ENCODE data around the gene SAMM50. TPM values are rescaled to one million over a fixed set of nuclear protein-coding genes. Genes with fewer than 3 reads are reported as not detected.

SAMM50 gene
- total RNA-seq, result 10 to 100 TPM; 31.7 to 57.2 TPM

DNA sequence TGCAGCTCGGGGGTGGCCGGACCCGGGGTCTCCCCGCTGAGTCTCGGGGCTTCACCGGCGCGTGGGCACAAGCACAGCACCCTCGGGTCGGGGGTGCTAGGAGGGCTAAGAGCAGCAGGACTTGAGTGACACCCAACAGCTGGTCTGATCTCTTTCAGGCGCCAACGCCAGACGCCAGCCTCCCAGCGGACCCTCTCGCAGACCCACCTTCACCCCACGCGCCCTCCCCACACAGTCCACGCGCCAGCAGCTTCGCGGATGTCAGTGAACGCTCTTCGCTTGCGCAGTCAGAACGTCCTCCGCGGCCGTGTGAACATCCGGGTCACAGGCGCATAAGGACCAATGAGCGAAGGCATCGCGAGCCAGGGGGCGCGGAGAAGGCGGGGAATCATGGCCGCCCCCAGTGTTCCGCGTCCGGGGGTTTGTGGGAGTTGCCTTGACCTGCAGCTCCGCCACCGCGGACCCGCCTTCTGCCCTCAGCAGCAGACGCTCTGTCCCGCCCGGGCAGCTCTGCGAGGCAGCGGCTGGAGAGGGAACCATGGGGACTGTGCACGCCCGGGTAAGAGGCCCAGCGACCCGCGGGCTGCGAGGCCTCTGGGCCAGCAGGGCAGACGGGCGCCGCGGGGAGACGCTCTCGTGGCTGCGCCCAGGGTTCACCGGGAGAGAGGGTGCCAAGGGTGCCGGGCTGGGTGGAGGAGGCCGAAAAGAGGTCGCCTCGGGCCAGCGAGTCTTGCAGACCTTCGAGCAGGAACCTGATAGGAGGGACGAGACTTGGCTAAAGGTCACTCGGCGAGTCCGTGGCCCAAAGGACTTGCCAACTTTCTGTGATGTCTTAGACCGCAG, at the start of gene SAMM50:
Gene SAMM50 (plus strand): TSS at position 403 of the 843 bp plus-strand sequence. CDS start 136 bp downstream, at position 539.
- no peaks in the 10 kb centered on the region for H3K9me3 Mint-ChIP-seq
- peak within 1 kb of the TSS; percentile 94 for H3K4me3 Mint-ChIP-seq
- peak within 1 kb of the TSS; percentile 95 for H3K27ac Mint-ChIP-seq

DNA sequence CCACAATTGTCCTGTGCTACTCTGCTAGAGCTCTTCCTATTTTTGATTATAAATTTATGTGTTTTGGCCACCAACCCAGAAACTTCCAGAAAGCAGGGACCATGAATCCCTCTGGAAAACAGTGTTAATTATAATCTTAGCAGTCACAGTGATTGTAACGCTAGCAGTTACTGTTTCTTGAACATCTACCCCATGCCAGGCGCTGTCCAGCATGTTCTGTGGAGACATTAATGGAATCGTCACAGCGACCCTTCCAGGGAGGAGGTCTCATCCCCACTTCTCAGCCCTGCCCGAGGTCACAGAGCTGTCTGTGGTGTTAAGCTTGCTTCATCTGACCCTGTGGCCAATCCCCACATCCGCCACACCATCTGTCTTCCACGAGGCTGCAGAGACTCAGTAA, 49.6 kb upstream of the SAMM50 start:
- H3K36me3 Mint-ChIP-seq (ENCODE audit: low read depth), result no peaks in the 10 kb centered on the region
- no peak overlapping the region for H3K27ac Mint-ChIP-seq
- H3K9me3 Mint-ChIP-seq, result no peaks in the 10 kb centered on the region
- ATAC-seq (replicated peaks), result no peak
- peaks cover 24% of the 10 kb centered on the region for H3K27me3 Mint-ChIP-seq
- H3K4me1 Mint-ChIP-seq, result no peaks in the 10 kb centered on the region
- H3K4me3 Mint-ChIP-seq, result no peak overlapping the region

More for the DNA sequence above, at the start of gene SAMM50:
- no peaks in the 10 kb centered on the region for H3K27me3 Mint-ChIP-seq
- ATAC-seq (replicated peaks), result peak; percentile 99
- peaks cover 22% of the 10 kb centered on the region for H3K4me1 Mint-ChIP-seq
- peaks cover 26% of the 10 kb centered on the region for H3K36me3 Mint-ChIP-seq (ENCODE audit: low read depth)

DNA sequence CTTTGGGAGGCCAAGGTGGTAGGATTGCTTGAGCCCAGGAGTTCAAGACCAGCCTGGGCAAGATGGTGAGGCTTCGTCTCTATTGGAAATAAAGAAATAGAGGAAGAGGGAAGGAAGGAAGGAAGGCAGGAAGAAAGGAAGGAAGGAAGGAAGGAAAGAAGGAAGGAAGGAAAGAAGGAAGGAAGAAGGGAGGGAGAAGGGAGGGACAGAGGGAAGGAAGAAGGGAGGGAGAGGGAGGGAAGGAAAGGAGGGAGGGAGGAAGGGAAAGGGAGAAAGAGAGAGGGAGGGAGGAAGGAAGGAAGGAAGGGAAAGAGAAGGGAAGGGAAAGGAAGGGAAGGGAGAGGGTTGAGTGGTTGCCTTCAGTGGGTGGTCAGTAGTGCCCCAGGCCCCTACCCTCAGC, 45.5 kb upstream of the SAMM50 start:
- no peak overlapping the region for H3K27ac Mint-ChIP-seq
- no peaks in the 10 kb centered on the region for H3K4me1 Mint-ChIP-seq
- H3K36me3 Mint-ChIP-seq (ENCODE audit: low read depth), result no peaks in the 10 kb centered on the region
- peaks cover 25% of the 10 kb centered on the region for H3K27me3 Mint-ChIP-seq
- H3K9me3 Mint-ChIP-seq, result no peaks in the 10 kb centered on the region
- H3K4me3 Mint-ChIP-seq, result no peak overlapping the region
- ATAC-seq (replicated peaks), result no peak

DNA sequence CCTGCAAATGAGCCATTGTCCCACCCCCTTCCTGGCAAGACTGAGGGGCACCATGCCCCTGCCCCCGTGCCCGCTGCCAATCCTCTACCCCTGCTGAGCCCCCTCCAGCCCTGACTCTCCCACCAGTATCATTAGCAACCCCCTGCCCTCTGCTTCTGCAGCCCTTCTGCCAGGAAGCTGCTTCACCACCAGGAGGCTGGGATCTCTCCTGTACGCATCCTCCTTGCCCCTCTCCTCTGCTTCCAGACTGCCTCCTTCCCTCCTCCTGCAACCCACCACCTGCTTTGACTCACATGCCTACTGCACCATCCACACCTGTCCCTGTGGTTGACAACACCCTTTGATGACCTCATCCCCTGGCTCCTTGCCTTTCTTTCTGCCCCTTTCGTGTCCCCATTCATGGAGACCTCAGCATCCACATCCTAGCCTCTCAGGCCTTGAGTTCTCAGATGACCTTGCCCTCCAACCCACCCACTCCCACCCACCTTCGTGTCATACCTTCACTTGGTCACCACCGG, 45.0 kb upstream of the SAMM50 start:
- Mint-ChIP-seq H3K27ac (no peak overlapping the region), H3K9me3 (no peaks in the 10 kb centered on the region), H3K4me1 (no peaks in the 10 kb centered on the region), H3K4me3 (no peak overlapping the region), H3K36me3 (ENCODE audit: low read depth) (no peaks in the 10 kb centered on the region), H3K27me3 (peaks cover 25% of the 10 kb centered on the region)
- ATAC-seq (replicated peaks), result no peak

DNA sequence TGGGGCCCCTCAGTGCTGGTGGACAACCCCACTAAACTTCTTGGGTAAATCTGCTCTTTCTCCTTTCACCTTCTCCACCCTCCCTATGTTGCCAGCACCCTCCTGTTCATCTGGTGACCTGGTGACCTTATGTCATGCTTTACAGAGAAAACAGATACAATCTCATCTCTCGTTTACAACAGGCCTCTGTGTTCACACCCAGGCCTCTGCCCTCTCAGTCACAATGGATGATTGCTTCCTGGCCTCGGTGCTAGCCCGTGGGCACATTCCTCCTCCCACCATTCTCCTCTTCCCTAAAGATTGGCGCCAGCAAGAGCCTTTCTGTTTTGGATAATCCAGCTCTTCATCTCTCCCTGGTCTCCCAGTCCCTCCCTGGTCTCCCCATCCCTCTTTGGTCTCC, 43.9 kb upstream of the SAMM50 start:
- Mint-ChIP-seq H3K27ac (no peak overlapping the region), H3K27me3 (peaks cover 25% of the 10 kb centered on the region), H3K4me3 (no peak overlapping the region), H3K4me1 (no peaks in the 10 kb centered on the region), H3K36me3 (ENCODE audit: low read depth) (no peaks in the 10 kb centered on the region), H3K9me3 (no peaks in the 10 kb centered on the region)
- ATAC-seq (replicated peaks), result no peak

DNA sequence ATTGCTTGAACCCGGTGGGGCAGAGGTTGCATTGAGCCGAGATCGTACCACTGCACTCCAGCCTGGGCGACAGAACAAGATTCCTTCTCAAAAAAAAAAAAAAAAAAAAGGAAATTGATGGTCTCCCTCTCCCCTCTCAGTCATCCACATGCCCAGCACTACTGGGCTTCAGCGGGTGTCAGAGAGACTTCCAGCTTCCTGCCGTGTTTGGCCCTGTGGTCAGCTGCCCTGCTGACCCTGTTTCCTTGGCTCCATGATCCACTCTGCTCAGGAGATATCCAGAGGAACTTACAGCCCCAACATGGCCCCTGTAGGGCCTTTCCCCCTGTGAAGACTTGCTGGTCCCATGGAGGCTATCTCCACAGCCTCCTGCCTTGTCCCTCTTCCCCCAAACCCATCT, 37.7 kb upstream of the SAMM50 start:
- H3K27me3 Mint-ChIP-seq, result peaks cover 19% of the 10 kb centered on the region
- no peaks in the 10 kb centered on the region for H3K36me3 Mint-ChIP-seq (ENCODE audit: low read depth)
- no peaks in the 10 kb centered on the region for H3K9me3 Mint-ChIP-seq
- H3K4me3 Mint-ChIP-seq, result no peak overlapping the region
- H3K4me1 Mint-ChIP-seq, result no peaks in the 10 kb centered on the region
- no peak overlapping the region for H3K27ac Mint-ChIP-seq
- ATAC-seq (replicated peaks), result no peak

DNA sequence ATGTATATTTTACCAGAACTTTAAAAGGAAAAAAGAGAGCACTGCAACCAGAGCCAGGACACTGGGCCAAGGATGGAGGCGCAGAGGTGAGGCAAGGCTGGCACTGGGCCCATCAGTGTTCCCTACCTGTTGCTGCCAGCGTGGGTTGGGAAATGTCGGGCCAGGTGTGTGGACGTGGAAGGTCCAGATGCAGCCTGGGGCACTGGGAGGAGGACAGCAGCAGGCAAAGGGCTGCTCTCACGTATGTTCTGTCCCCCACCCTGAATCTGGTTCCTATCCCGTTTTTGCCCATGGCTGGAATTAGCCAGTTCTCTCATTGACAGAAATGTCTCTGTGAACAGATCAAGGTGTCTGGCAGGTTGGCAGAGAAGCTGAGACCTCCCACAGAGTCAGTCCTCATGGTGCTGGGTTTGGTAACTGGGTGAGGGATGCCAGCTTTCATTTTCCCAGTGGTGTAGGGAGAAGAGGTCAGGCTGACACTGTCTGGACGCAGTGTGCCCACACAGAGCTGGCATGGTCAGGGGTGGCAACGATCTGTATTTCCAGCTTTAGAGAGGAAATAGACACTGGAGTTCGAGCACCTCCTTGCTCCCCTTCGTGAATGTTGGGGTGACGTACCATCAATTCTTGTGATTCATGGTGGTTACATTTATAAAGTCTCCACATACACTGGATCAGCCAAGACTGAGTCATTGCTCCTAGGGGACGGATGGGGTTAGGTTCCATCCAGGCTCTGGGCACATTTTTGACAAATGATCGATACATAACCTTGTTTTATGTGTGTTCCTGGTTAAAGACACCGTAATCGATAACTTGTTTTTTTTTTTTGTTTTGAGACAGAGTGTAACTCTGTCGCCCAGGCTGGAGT, 35.9 kb upstream of the SAMM50 start:
- Mint-ChIP-seq H3K4me1 (peaks cover 4% of the 10 kb centered on the region), H3K27me3 (peaks cover 18% of the 10 kb centered on the region), H3K4me3 (no peak overlapping the region), H3K36me3 (ENCODE audit: low read depth) (no peaks in the 10 kb centered on the region), H3K9me3 (no peaks in the 10 kb centered on the region), H3K27ac (no peak overlapping the region)
- no peak for ATAC-seq (replicated peaks)

DNA sequence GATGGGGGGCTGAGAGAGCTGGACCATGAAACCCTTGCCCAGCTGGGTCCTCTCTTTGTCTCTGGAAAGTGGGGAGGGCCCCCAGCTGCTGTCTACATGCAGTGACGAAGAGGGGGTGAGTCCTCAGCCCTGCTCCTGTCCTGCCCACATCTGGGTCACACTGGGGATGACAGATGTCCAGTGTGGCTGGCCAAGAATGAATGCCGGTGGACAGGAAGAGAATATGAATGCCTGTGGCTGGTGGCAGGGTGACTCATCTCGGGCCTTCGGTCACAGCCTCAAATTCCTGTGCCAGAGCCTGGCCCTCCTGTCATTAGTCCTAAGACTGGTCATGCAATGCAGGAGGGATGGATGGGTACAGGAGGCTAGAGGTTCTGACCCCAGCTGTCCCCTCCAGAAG, 33.9 kb upstream of the SAMM50 start:
- H3K4me1 Mint-ChIP-seq, result peaks cover 4% of the 10 kb centered on the region
- no peaks in the 10 kb centered on the region for H3K36me3 Mint-ChIP-seq (ENCODE audit: low read depth)
- no peak overlapping the region for H3K4me3 Mint-ChIP-seq
- no peak overlapping the region for H3K27ac Mint-ChIP-seq
- H3K27me3 Mint-ChIP-seq, result peaks cover 22% of the 10 kb centered on the region
- no peaks in the 10 kb centered on the region for H3K9me3 Mint-ChIP-seq
- no peak for ATAC-seq (replicated peaks)

DNA sequence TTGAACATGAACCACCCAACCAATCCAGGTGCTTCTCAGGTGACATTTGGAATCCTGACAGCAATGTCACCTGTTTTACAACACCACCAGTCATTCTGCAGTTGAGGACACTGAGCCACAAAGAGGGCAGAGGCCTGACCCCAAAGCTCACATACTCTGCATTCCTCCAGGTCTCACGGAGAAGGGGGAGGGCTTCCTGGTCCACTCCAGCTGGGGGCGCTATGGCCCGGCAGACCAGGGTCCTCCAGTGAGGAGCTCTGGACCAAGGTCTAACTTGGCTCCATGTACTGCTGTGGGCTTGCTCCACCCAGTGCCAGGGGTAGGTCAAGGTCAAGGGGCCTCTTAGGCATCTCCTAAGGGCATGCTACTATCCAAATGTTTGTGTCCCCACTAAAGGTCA, 33.1 kb upstream of the SAMM50 start:
- Mint-ChIP-seq H3K4me1 (peaks cover 4% of the 10 kb centered on the region), H3K27ac (no peak overlapping the region), H3K9me3 (no peaks in the 10 kb centered on the region), H3K4me3 (peak overlapping the region; percentile 73), H3K36me3 (ENCODE audit: low read depth) (no peaks in the 10 kb centered on the region), H3K27me3 (peaks cover 22% of the 10 kb centered on the region)
- no peak for ATAC-seq (replicated peaks)

DNA sequence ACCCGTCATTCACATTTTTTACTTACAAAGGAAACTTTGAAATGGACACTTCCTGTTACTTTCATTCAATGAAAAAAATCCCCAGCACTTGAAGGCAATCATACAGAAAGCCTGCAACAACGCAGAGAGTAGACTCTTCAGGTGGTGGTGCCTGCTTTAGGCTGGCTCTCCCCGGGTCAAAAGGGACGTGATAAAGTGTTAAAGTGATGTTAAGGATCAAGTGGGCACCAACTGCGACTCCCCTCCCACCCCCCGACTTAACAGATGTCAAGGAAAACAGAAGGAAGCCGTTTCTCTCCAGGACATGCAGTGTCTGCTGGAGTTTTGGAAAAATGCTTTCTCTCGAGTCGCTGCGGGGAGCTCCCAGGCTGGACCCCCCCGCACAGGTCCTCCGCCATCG, 32.1 kb upstream of the SAMM50 start:
- H3K36me3 Mint-ChIP-seq (ENCODE audit: low read depth), result no peaks in the 10 kb centered on the region
- peak overlapping the region; percentile 73 for H3K4me3 Mint-ChIP-seq
- peaks cover 16% of the 10 kb centered on the region for H3K27me3 Mint-ChIP-seq
- peaks cover 4% of the 10 kb centered on the region for H3K4me1 Mint-ChIP-seq
- no peaks in the 10 kb centered on the region for H3K9me3 Mint-ChIP-seq
- peak overlapping the region; percentile 32 for H3K27ac Mint-ChIP-seq
- ATAC-seq (replicated peaks), result peak; percentile 25

DNA sequence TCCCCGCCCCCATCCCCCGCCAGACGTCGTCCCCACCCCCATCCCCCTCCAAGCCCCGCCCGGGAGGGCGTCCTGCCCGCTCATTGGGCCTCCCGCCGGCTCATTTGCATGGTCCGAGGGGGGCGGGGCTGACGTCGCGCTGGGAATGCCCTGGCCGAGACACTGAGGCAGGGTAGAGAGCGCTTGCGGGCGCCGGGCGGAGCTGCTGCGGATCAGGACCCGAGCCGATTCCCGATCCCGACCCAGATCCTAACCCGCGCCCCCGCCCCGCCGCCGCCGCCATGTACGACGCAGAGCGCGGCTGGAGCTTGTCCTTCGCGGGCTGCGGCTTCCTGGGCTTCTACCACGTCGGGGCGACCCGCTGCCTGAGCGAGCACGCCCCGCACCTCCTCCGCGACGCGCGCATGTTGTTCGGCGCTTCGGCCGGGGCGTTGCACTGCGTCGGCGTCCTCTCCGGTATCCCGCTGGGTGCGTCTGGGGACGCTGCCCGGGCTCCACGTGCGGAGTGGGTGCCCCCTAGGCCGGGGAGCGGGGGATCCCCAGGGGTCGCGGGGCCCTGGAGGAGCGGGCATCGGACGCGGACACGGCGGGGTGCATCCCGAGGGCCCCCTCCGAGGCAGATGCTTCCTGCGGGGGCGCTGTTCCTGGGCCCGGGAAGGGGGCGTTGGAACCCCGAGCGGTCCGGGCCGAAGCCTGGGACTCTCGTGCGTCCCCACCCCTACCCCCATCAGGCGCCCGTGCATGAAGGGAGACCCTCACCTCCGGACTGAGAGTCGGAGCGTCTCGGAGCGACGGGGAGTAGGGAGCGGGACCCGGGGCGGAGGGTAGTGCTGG, 31.4 kb upstream of the SAMM50 start, which contains the start of gene PNPLA3:
Gene PNPLA3 (plus strand): TSS at position 175 of the 834 bp plus-strand sequence. CDS start 107 bp downstream, at position 282.
- Mint-ChIP-seq H3K9me3 (no peaks in the 10 kb centered on the region), H3K36me3 (ENCODE audit: low read depth) (no peaks in the 10 kb centered on the region), H3K27me3 (peaks cover 12% of the 10 kb centered on the region), H3K27ac (peak within 1 kb of the TSS; percentile 32), H3K4me3 (peak within 1 kb of the TSS; percentile 73), H3K4me1 (peaks cover 4% of the 10 kb centered on the region)
- ATAC-seq (replicated peaks), result peak; percentile 97

DNA sequence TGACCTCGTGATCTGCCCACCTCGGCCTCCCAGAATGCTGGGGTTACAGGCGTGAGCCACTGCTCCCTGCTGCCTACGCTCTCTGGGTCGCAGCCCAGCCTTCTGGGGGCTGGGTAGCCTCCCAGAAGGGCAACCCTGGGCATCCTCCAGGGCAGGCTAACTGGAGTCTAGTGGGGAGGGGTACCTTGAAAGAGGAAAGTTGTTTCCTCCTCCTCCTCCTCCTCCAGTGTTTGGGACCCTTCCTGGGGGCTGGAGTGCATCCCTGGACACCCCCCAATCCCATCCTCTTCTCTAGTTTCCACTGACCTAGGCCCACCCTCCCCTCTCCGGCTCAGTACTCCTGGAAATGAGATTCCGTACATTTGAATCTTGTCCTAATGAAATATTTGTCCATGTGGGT, 30.4 kb upstream of the SAMM50 start:
- Mint-ChIP-seq H3K4me3 (peak overlapping the region; percentile 73), H3K9me3 (no peaks in the 10 kb centered on the region), H3K27ac (no peak overlapping the region), H3K27me3 (peaks cover 11% of the 10 kb centered on the region), H3K36me3 (ENCODE audit: low read depth) (no peaks in the 10 kb centered on the region), H3K4me1 (peaks cover 4% of the 10 kb centered on the region)
- ATAC-seq (replicated peaks), result no peak

DNA sequence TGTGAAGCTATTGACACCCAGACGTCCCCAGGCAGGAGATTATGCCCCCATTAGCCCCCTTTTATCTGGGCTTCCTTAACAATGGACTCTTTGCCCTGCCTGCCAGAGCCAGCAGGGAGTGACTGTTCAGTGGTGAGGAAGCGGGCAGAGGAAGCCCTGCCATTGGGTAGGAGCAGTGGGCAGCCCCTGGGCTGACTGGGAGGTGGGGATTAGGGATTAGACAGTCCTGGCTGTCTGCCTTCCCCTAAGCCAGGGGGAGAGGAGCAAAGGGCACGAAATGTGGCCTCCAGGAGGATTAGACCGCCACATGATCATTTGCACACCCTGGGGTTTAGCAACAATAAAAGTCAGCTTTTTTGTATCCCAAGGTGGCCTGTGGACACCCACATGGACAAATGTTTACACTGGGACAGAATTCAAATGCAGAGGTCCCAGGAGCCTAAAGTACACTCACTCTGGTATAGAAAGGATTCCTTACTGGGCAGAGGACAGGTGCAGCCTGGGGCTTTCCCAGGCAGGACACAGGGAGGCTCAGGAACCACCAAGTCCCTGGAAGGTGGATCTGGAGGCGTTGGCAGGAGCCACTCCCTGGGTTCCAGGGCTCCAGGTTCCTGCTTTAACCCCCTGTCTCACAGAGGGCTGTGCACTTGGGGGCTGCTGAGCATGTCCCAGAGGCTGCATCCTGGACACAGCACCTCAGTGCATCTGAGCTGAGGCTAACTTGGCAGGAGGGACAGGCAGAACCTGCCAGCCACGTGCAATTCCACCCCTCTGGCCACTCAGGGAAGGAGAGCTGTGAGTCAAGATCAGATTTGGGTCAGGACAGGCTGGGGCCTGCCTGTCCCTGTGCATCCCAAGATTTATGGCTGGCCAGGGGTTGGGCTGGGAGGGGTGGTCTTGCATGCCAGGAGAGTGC, 29.6 kb upstream of the SAMM50 start:
- Mint-ChIP-seq H3K9me3 (no peaks in the 10 kb centered on the region), H3K27ac (no peak overlapping the region), H3K4me3 (peak overlapping the region; percentile 73), H3K36me3 (ENCODE audit: low read depth) (no peaks in the 10 kb centered on the region), H3K4me1 (peaks cover 4% of the 10 kb centered on the region), H3K27me3 (peaks cover 10% of the 10 kb centered on the region)
- ATAC-seq (replicated peaks), result no peak

Measured in activated T-helper 17 cell treated with anti-CD3 and anti-CD28 coated beads, Interleukin-2, amount 50 U/mL, for 72 hours (primary cell).